HepG2 (cell line): ENCODE results near the gene FBXO24. TPM values are rescaled to one million over a fixed set of nuclear protein-coding genes. Genes with fewer than 3 reads are reported as not detected.

Experiments used
- ATAC-seq: fragments of 200-7000 bp; cut with Tn5 transposase; 3 replicates; pipeline ENCODE4 v1.9.1; 2020; ENCODE audit warnings: mild to moderate bottlenecking, moderate library complexity
- BruUV-seq: library from RNA; stranded (reverse); fragments of 400-500 nt; replicated peaks from 2 replicates; lab custom pipeline; 2021; lab: Mats Ljungman, UMichigan
- CTCF ChIA-PET: fragments of 300-600 bp; formaldehyde crosslinking; extraction: SDS; loops from one replicate; lab custom pipeline; 2021; ENCODE audit warnings: low total read pairs, inconsistent platforms, low intra/inter-chr PET ratio; lab: Yijun Ruan, JAX
- POLR2A ChIA-PET: fragments of 350-600 bp; sonication (Branson Sonifier 250); formaldehyde crosslinking; loops from one replicate; lab custom pipeline; 2020; ENCODE audit warnings: antibody characterized with exemption, inconsistent platforms; lab: Yijun Ruan, JAX
- DNase-seq: peaks from one replicate; pipeline ENCODE4 v3.0.0-alpha.2; 2015; ENCODE audit warnings: low spot score
- FAIRE-seq: peaks from 3 replicates; lab custom pipeline; 2011; peaks lifted over from hg19 to GRCh38; lab: Jason Lieb, UNC
- H2AFZ ChIP-seq: one replicate; pipeline ENCODE4 v1.6.1; 2011; ENCODE audit warnings: low read length, inconsistent platforms
- H3K27ac ChIP-seq: fragments of 300-600 bp; 3 replicates; pipeline ENCODE4 v1.8.0; 2011; ENCODE audit warnings: mixed run types, mild to moderate bottlenecking, mixed read lengths, low read length, inconsistent platforms; ENCODE audit not compliant: insufficient read depth; ENCODE audit errors: extremely low read length
- H3K27me3 ChIP-seq, 2 experiments: fragments of 200-600 bp in 1 of 2; 2 replicates in 1 of 2; 3 replicates in 1 of 2; pipeline versions ENCODE4 v1.6.0 to v1.8.0; 2011; ENCODE audit warnings: low read length in 2 of 2, mild to moderate bottlenecking in 2 of 2, moderate library complexity in 2 of 2, inconsistent platforms in 1 of 2; ENCODE audit not compliant: insufficient read depth in 2 of 2, control insufficient read depth in 1 of 2
- H3K36me3 ChIP-seq, 2 experiments: fragments of 200-600 bp in 1 of 2; replicated peaks in 1 of 2; 2 replicates in 1 of 2; 3 replicates in 1 of 2; pipeline versions ENCODE4 v1.5.1 to v1.8.0; 2011; ENCODE audit warnings: low read length in 2 of 2, inconsistent platforms in 1 of 2; ENCODE audit not compliant: insufficient read depth in 2 of 2, control insufficient read depth in 1 of 2
- H3K4me1 ChIP-seq: 2 replicates; pipeline ENCODE4 v1.5.1; 2012; ENCODE audit warnings: low read length, inconsistent platforms; ENCODE audit not compliant: insufficient read depth
- H3K4me2 ChIP-seq: 2 replicates; pipeline ENCODE4 v1.6.0; 2011; ENCODE audit warnings: low read depth, low read length, inconsistent platforms
- H3K4me3 ChIP-seq, 3 experiments: fragments of 200-600 bp in 1 of 3; sonication (generic), shearing (Covaris generic) in 1 of 3; replicated peaks in 1 of 3; 2 replicates each; pipeline ENCODE4 v1.5.1; 2011 to 2016; ENCODE audit warnings: low read length in 3 of 3, inconsistent platforms in 2 of 3, low read depth in 2 of 3, mild to moderate bottlenecking in 2 of 3, control low read depth in 1 of 3, mixed read lengths in 1 of 3; ENCODE audit not compliant: insufficient read depth in 1 of 3
- H3K79me2 ChIP-seq: one replicate; pipeline ENCODE4 v1.6.1; 2011; ENCODE audit warnings: low read length, inconsistent platforms; ENCODE audit not compliant: insufficient read depth
- H3K9ac ChIP-seq: 2 replicates; pipeline ENCODE4 v1.6.0; 2011; ENCODE audit warnings: mild to moderate bottlenecking, low read depth, low read length, inconsistent platforms; ENCODE audit not compliant: insufficient read depth
- H3K9me3 ChIP-seq: 2 replicates; pipeline ENCODE4 v1.5.1; 2012; ENCODE audit warnings: mild to moderate bottlenecking, low read length
- H4K20me1 ChIP-seq: 2 replicates; pipeline ENCODE4 v1.6.0; 2011; ENCODE audit warnings: inconsistent platforms, mild to moderate bottlenecking, low read length, moderate library complexity; ENCODE audit not compliant: insufficient read depth
- DPF2 ChIP-seq: sonication (generic); formaldehyde crosslinking; IDR thresholded peaks from 2 replicates; pipeline ENCODE4 v1.4.0; 2020; ENCODE audit warnings: mild to moderate bottlenecking, low read depth, missing genetic modification reagents, borderline replicate concordance
- GABPA ChIP-seq, 2 experiments: IDR thresholded peaks; 2 replicates each; pipeline ENCODE4 v1.6.1; 2011 to 2016; ENCODE audit warnings: low read depth in 2 of 2, low read length in 1 of 2, missing biosample characterization in 1 of 2, missing genetic modification characterization in 1 of 2
- GTF2F1 ChIP-seq: fragments of 150-350 bp; IDR thresholded peaks from 2 replicates; pipeline ENCODE4 v1.6.1; 2014; ENCODE audit warnings: low read length
- HDAC1 ChIP-seq: sonication (generic); formaldehyde crosslinking; IDR thresholded peaks from 2 replicates; pipeline ENCODE4 v1.5.1; 2020; ENCODE audit warnings: mild to moderate bottlenecking, missing genetic modification reagents
- KAT7 ChIP-seq: IDR thresholded peaks from 2 replicates; pipeline ENCODE4 v1.6.1; 2018; ENCODE audit warnings: borderline replicate concordance, missing compliant biosample characterization
- KLF11 ChIP-seq: IDR thresholded peaks from 2 replicates; pipeline ENCODE4 v1.6.1; 2016; ENCODE audit warnings: missing compliant biosample characterization
- MIER3 ChIP-seq: IDR thresholded peaks from 2 replicates; pipeline ENCODE4 v1.6.1; 2016; ENCODE audit warnings: missing compliant biosample characterization, borderline replicate concordance
- NFATC3 ChIP-seq: sonication (generic); formaldehyde crosslinking; IDR thresholded peaks from 2 replicates; pipeline ENCODE4 v1.5.1; 2020; ENCODE audit warnings: mild to moderate bottlenecking, missing genetic modification reagents
- RFX5 ChIP-seq: IDR thresholded peaks from 2 replicates; pipeline ENCODE4 v1.6.1; 2011; ENCODE audit warnings: low read depth, low read length, improper control_type of control experiment
- STAT5B ChIP-seq: sonication (generic); formaldehyde crosslinking; IDR thresholded peaks from 2 replicates; pipeline ENCODE4 v1.4.0; 2020; ENCODE audit warnings: missing genetic modification reagents
- ZFP36 ChIP-seq: fragments of 150-350 bp; IDR thresholded peaks from 2 replicates; pipeline ENCODE4 v1.6.1; 2018; ENCODE audit warnings: borderline replicate concordance, low read length, low read depth; ENCODE audit not compliant: partially characterized antibody
- ZNF556 ChIP-seq: sonication (generic); formaldehyde crosslinking; IDR thresholded peaks from 2 replicates; pipeline ENCODE4 v1.4.0; 2020; ENCODE audit warnings: mild to moderate bottlenecking, missing genetic modification reagents, borderline replicate concordance
- ZNF777 ChIP-seq: sonication (generic); formaldehyde crosslinking; IDR thresholded peaks from 2 replicates; pipeline ENCODE4 v1.4.0; 2020; ENCODE audit warnings: missing genetic modification reagents
- WGBS: methylation state at CpG from one replicate; pipeline ENCODE4 v1.1.6; 2017; ENCODE audit warnings: low lambda C conversion rate; 5-methylcytosine and 5-hydroxymethylcytosine counted together
- in situ Hi-C: cut with HindIII; loops from 2 replicates; pipeline ENCODE4 v1.10.0; 2017; ENCODE audit warnings: low pct_unique_long_range_greater_than_20kb; ENCODE audit not compliant: extremely low pct_ligation_motif_present
- intact Hi-C: fragments of 100-400 bp; cut with micrococcal nuclease; formaldehyde crosslinking; loops from one replicate; pipeline ENCODE4 v1.10.0; 2022; ENCODE audit not compliant: unreplicated experiment
- polyA plus RNA-seq, 8 experiments: library from polyadenylated mRNA; depleted of rRNA in 3 of 8; stranded (reverse) in 7 of 8; unstranded in 1 of 8; fragments of >200 nt; fragmentation: Illumina TruSeq in 4 of 8; extraction: Trizol in 4 of 8; gene quantifications; 2 replicates each; pipeline versions ENCODE4 v1.2.1 to v1.2.3, GENCODE V29; 2011 to 2016; ENCODE audit warnings: low read depth in 4 of 8, missing spikeins in 1 of 8, mixed read lengths in 1 of 8; ENCODE audit not compliant: insufficient read depth in 1 of 8
- total RNA-seq, 5 experiments: library from RNA; depleted of rRNA; stranded (reverse); fragments of >200 nt; fragmentation: Illumina TruSeq; extraction: Trizol; gene quantifications; 2 replicates each; pipeline ENCODE4 v1.2.3, GENCODE V29; 2016; ENCODE audit warnings: low read depth in 1 of 5
- TF ChIP-seq, protein P1 (sequence below): IDR thresholded peaks from 2 replicates; pipeline ENCODE4 v1.6.1; 2012; ENCODE audit warnings: inconsistent platforms

Gene FBXO24
- total and polyA plus RNA-seq, 2 of the 13 experiments (the other 11 are each of a cell fraction or from before 2014, with no cell fraction given) = 0.20 to 0.55 TPM

DNA sequence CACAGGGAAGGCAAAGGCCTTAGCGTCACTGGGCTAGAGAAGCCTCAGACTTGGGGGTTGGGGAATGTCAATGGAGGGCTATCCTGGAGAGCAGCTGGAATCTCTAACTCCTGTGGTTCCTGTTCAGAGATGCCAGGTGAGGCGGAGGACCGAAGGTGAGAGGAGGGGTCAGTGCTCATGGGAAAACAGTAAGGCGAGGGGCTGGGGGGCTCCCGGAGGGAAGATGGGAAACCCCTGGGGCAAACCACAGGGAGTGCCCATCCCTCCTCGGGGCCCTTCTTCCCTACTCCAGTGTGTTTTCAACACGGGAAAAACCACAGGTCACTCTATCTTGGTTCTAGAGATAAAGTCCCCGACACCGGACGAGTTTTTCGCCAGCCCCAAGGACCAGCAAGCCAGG, 3.5 kb upstream of the FBXO24 start:
- no peak overlapping the region for H3K4me2 ChIP-seq
- intact Hi-C loops (no loop called here), in situ Hi-C loops (no loop called here)
- DNase-seq = no peak
- no peaks in the 10 kb centered on the region; a peak in 1 of 5 replicates for H3K27me3 ChIP-seq
- H2AFZ ChIP-seq = no peak overlapping the region
- no peaks in the 10 kb centered on the region for H3K9me3 ChIP-seq
- H3K4me1 ChIP-seq = peaks cover 20% of the 10 kb centered on the region
- H3K27ac ChIP-seq = no peak overlapping the region
- no TSS peak for BruUV-seq
- peaks cover 10 to 24% of the 10 kb centered on the region in 2 experiments; a peak in 4 of 5 replicates for H3K36me3 ChIP-seq
- H3K79me2 ChIP-seq = peaks cover 6% of the 10 kb centered on the region
- WGBS = 89% methylated on average over 10 of the region's 11 CpGs
- POLR2A ChIA-PET = no interaction called here
- no peak for ATAC-seq
- peaks cover 8% of the 10 kb centered on the region; the same call in 1 of the 2 replicates for H4K20me1 ChIP-seq
- TF ChIP-seq ZNF556 (CRISPR knock-in tag) (no peak), ZNF777 (CRISPR knock-in tag) (no peak), KLF11 (CRISPR knock-in tag) (no peak), KAT7 (no peak), GABPA (IDR thresholded peaks at IDR 0.05; ENCODE audit: low read depth, low read length) (no peak), GABPA (CRISPR knock-in tag; IDR thresholded peaks at IDR 0.05; ENCODE audit: low read depth) (no peak), GTF2F1 (no peak), MIER3 (CRISPR knock-in tag) (no peak), DPF2 (CRISPR knock-in tag) (no peak), ZFP36 (no peak), STAT5B (no peak), RFX5 (no peak), HDAC1 (CRISPR knock-in tag) (no peak), NFATC3 (CRISPR knock-in tag) (no peak)
- TF ChIP-seq, protein P1, sequence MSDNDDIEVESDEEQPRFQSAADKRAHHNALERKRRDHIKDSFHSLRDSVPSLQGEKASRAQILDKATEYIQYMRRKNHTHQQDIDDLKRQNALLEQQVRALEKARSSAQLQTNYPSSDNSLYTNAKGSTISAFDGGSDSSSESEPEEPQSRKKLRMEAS = no peak
- no peak overlapping the region for H3K9ac ChIP-seq
- H3K4me3 ChIP-seq = no peak overlapping the region
- CTCF ChIA-PET = no interaction called here
- FAIRE-seq = no peak
